CD4-positive, alpha-beta memory T cell (primary cell): Measurements from ENCODE around the gene UNC79. TPM values are rescaled to one million over a fixed set of nuclear protein-coding genes. Genes with fewer than 3 reads are reported as not detected.

Experiments
- CTCF ChIA-PET: fragments of 350-600 bp; sonication (Branson Sonifier 250); formaldehyde crosslinking; loops from one replicate; lab custom pipeline; 2021; ENCODE audit warnings: inconsistent platforms; ENCODE audit not compliant: partially characterized antibody; lab: Charles Lee
- POLR2A ChIA-PET: fragments of 350-600 bp; sonication (Branson Sonifier 250); formaldehyde crosslinking; loops from one replicate; lab custom pipeline; 2021; ENCODE audit not compliant: partially characterized antibody; lab: Charles Lee
- DNase-seq, 5 donors: peaks; one replicate each; pipeline versions ENCODE4 v3.0.0 to v3.0.0-alpha.2; 2020 to 2022; ENCODE audit warnings: mixed read lengths in 1 of 5
- H3K27ac ChIP-seq: one replicate; pipeline ENCODE4 v1.7.0; 2013; ENCODE audit warnings: low read depth, low read length
- H3K27me3 ChIP-seq: 2 replicates; pipeline ENCODE4 v1.7.0; 2013; ENCODE audit warnings: mild to moderate bottlenecking, low read length, moderate library complexity; ENCODE audit not compliant: insufficient read depth
- H3K36me3 ChIP-seq: 2 replicates; pipeline ENCODE4 v1.7.0; 2013; ENCODE audit warnings: mild to moderate bottlenecking, low read length, moderate library complexity; ENCODE audit not compliant: insufficient read depth
- H3K4me1 ChIP-seq: 2 replicates; pipeline ENCODE4 v1.7.0; 2013; ENCODE audit warnings: mild to moderate bottlenecking, low read length, moderate library complexity; ENCODE audit not compliant: insufficient read depth
- H3K4me3 ChIP-seq, 2 donors: one replicate each; pipeline ENCODE4 v1.7.0; 2013; ENCODE audit warnings: low read length in 2 of 2, mild to moderate bottlenecking in 1 of 2
- H3K9me3 ChIP-seq, 2 donors: one replicate each; pipeline ENCODE4 v1.7.0; 2013; ENCODE audit warnings: low read length in 2 of 2, control low read depth in 1 of 2; ENCODE audit not compliant: control insufficient read depth in 1 of 2
- H3K27ac Mint-ChIP-seq, 7 donors: one replicate each; pipeline ENCODE4 v1.8.0; 2020 to 2021; ENCODE audit warnings: mixed read lengths in 7 of 7, mild to moderate bottlenecking in 6 of 7, inconsistent platforms in 3 of 7, moderate library complexity in 3 of 7
- H3K27me3 Mint-ChIP-seq, 2 donors: one replicate each; pipeline ENCODE4 v1.8.0; 2020 to 2021; ENCODE audit warnings: mixed read lengths in 2 of 2
- H3K36me3 Mint-ChIP-seq, 2 donors: one replicate each; pipeline ENCODE4 v1.8.0; 2020 to 2021; ENCODE audit warnings: mixed read lengths in 2 of 2, inconsistent platforms in 1 of 2, mild to moderate bottlenecking in 1 of 2
- H3K4me1 Mint-ChIP-seq, 4 donors: one replicate each; pipeline ENCODE4 v1.8.0; 2020 to 2021; ENCODE audit warnings: mixed read lengths in 4 of 4, mild to moderate bottlenecking in 1 of 4
- H3K4me3 Mint-ChIP-seq, 8 donors: one replicate each; pipeline ENCODE4 v1.8.0; 2020 to 2021; ENCODE audit warnings: mixed read lengths in 8 of 8, mild to moderate bottlenecking in 7 of 8, moderate library complexity in 6 of 8, inconsistent platforms in 3 of 8
- H3K9me3 Mint-ChIP-seq, 8 donors: one replicate each; pipeline ENCODE4 v1.8.0; 2020 to 2021; ENCODE audit warnings: mixed read lengths in 8 of 8, mild to moderate bottlenecking in 5 of 8, inconsistent platforms in 3 of 8, moderate library complexity in 1 of 8
- intact Hi-C: fragments of 100-400 bp; cut with micrococcal nuclease; formaldehyde crosslinking; loops from one replicate; pipeline ENCODE4 v1.15.1; 2023
- polyA plus RNA-seq, 2 donors: library from polyadenylated mRNA; unstranded; fragments of 300-500 nt; fragmentation: Illumina TruSeq; gene quantifications; one replicate each; pipeline ENCODE4 v1.2.3, GENCODE V29; 2021
- total RNA-seq, 2 experiments: library from RNA; stranded (reverse); gene quantifications; one replicate each; pipeline ENCODE4 v1.2.3, GENCODE V29; 2021

The UNC79 gene
- total and polyA plus RNA-seq, 4 experiments from 2014 or later = 0.03 to 0.06 TPM; not detected in 2

DNA sequence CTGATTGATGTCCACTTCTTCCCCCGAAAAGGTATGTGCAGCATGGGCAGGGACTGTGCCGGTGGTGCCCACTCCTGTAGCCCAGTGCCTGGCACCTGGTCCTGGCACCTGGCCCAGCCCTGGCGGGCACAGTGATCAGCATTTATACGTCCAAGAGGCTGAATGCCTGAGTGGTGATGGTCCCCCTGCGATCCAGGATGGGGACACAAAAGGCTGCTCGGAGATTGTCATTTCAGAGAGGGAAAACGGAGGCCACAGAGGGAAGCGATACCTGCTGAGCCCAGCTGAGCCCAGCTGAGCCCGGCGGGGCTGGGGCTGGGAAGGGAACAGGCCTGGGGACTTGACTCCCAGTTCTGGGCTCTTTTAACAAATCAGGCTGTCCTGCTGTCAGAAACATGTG is 301.8 kb downstream of the UNC79 start:
- POLR2A ChIA-PET = no interaction called here
- H3K4me3 Mint-ChIP-seq = no peak overlapping the region
- peaks cover 2 to 9% of the 10 kb centered on the region in 2 donors for H3K27me3 Mint-ChIP-seq
- H3K36me3 Mint-ChIP-seq = no peaks in the 10 kb centered on the region
- H3K4me1 Mint-ChIP-seq = no peaks in the 10 kb centered on the region
- no peaks in the 10 kb centered on the region for H3K9me3 ChIP-seq
- no peak overlapping the region for H3K27ac Mint-ChIP-seq
- H3K4me1 ChIP-seq = no peaks in the 10 kb centered on the region
- CTCF ChIA-PET = no interaction called here
- no peak overlapping the region for H3K27ac ChIP-seq
- no peaks in the 10 kb centered on the region for H3K27me3 ChIP-seq
- intact Hi-C loops = no loop called here
- H3K36me3 ChIP-seq = no peaks in the 10 kb centered on the region
- no peak for DNase-seq
- no peak overlapping the region for H3K4me3 ChIP-seq
- H3K9me3 Mint-ChIP-seq = no peaks in the 10 kb centered on the region

DNA sequence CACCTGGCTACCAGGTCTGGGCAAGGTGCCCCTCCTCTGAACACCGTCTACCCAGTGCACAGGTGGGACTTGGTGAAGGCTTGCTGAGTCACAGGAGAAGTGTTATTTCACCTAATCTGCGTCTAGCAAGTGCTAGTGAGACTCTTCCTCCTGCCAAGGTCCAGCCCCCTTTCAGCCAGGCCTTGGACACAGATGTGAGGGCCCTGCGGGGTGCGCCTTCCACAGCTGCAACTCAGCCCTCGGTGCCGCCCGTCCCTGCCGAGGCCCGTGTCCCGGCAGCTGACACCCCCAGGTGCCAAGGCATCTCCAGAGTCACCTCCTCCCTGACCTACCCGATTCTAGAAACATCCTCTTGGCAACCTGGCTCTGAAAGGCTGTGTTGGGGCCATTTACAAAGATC is 302.5 kb downstream of the UNC79 start:
- no peak overlapping the region for H3K27ac Mint-ChIP-seq
- H3K27me3 Mint-ChIP-seq = peaks cover 2 to 9% of the 10 kb centered on the region in 2 donors
- CTCF ChIA-PET = no interaction called here
- H3K4me1 ChIP-seq = no peaks in the 10 kb centered on the region
- no peak overlapping the region for H3K4me3 Mint-ChIP-seq
- DNase-seq = no peak
- H3K27me3 ChIP-seq = no peaks in the 10 kb centered on the region
- H3K36me3 Mint-ChIP-seq = no peaks in the 10 kb centered on the region
- no peaks in the 10 kb centered on the region for H3K9me3 Mint-ChIP-seq
- H3K9me3 ChIP-seq = no peaks in the 10 kb centered on the region
- POLR2A ChIA-PET = no interaction called here
- H3K27ac ChIP-seq = no peak overlapping the region
- H3K36me3 ChIP-seq = no peaks in the 10 kb centered on the region
- no peak overlapping the region for H3K4me3 ChIP-seq
- intact Hi-C loops = no loop called here
- no peaks in the 10 kb centered on the region for H3K4me1 Mint-ChIP-seq

DNA sequence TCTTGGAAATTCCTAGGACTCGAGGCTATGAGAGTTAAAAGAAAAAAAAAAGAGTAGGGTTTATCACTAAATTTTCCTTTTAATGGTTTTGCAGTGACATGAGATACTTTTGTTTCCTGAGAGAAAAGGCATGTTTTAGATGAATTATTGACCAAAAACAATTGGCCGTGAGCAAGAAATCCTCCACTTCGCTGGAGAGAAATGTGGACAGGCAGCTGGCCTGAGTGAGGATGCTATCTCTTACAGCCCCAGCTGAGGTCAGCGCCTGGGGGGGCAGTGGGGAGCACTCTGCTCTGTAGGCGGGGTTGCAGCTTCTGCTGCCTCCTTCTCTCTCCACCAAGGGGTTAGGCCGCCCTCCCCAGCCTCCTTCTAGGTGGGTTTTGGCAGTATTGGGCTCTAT is 302.9 kb downstream of the UNC79 start:
- intact Hi-C loops = no loop called here
- ChIA-PET POLR2A (no interaction called here), CTCF (no interaction called here)
- Mint-ChIP-seq H3K9me3 (no peaks in the 10 kb centered on the region), H3K36me3 (no peaks in the 10 kb centered on the region), H3K4me1 (no peaks in the 10 kb centered on the region), H3K4me3 (no peak overlapping the region), H3K27me3 (peaks cover 2 to 13% of the 10 kb centered on the region in 2 donors), H3K27ac (no peak overlapping the region)
- DNase-seq = no peak
- no peaks in the 10 kb centered on the region for H3K27me3 ChIP-seq
- no peaks in the 10 kb centered on the region for H3K36me3 ChIP-seq
- H3K4me3 ChIP-seq = no peak overlapping the region
- H3K4me1 ChIP-seq = no peaks in the 10 kb centered on the region
- no peaks in the 10 kb centered on the region for H3K9me3 ChIP-seq
- no peak overlapping the region for H3K27ac ChIP-seq

DNA sequence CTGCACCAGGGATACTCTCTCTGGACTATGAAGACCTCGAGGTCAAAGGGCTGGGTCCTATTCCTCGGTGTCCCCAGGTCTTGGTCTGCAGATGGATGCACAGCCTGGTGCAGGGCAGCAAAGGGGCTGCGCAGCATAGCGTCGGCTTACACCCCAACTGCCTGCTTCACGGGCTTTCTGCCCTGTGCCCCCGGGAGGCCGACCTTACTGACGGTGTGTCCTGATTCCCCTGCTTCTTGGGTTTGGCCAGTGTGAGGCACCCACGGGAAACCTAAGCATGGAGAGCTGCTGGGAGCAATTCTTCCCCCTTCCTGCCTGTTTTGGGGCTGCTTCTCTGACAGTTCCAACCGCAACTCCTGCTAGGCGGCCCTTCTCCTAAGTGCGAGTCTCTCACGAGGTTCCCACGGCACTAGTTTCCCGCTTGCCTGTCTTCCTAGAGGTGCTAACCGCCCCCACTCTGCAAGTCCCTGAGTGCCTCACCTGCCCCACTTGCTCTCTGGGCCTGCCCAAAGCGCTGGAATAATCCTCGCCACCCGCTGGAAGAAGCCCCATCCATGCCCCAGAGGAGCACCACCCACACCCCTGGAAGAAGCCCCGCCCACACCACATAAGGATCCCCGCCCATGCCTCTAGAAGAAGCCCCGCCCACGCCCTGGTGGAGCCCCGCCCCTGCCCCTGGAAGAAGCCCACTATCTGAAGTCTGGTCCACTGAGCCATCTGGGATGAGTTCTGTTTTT is 303.5 kb downstream of the UNC79 start:
- Mint-ChIP-seq H3K4me1 (no peaks in the 10 kb centered on the region), H3K9me3 (no peaks in the 10 kb centered on the region), H3K36me3 (no peaks in the 10 kb centered on the region), H3K27me3 (peaks cover 2 to 12% of the 10 kb centered on the region in 2 donors), H3K27ac (no peak overlapping the region), H3K4me3 (no peak overlapping the region)
- intact Hi-C loops = no loop called here
- Histone ChIP-seq H3K4me3 (no peak overlapping the region), H3K27ac (no peak overlapping the region), H3K36me3 (no peaks in the 10 kb centered on the region), H3K27me3 (no peaks in the 10 kb centered on the region), H3K9me3 (no peaks in the 10 kb centered on the region), H3K4me1 (no peaks in the 10 kb centered on the region)
- DNase-seq = no peak
- CTCF ChIA-PET = no interaction called here
- POLR2A ChIA-PET = no interaction called here

DNA sequence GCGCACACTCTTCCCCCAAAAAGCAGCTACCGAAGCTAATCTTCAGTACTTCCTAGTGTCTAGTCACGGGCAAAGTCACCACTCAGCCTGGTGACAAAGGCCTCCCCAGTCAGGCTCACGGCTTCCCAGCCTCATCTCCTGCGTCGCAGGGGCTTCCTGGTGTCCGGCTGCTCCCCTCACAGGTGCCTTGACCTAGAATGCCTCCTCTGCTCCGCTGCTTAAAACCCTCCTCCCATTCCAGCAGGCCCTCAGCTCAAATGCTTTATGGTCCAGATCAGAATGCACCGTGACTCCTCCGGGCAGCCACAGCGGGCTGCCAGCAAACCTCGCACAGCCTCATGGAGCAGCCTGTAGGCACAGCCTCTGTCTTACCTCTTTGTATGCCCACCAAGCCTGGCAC is 304.5 kb downstream of the UNC79 start:
- Histone ChIP-seq H3K9me3 (no peaks in the 10 kb centered on the region), H3K4me1 (no peaks in the 10 kb centered on the region), H3K27ac (no peak overlapping the region), H3K4me3 (no peak overlapping the region), H3K27me3 (no peaks in the 10 kb centered on the region), H3K36me3 (no peaks in the 10 kb centered on the region)
- ChIA-PET CTCF (no interaction called here), POLR2A (no interaction called here)
- DNase-seq = no peak
- Mint-ChIP-seq H3K27ac (peak overlapping the region in 1 of 7 donors; percentile 44), H3K9me3 (no peaks in the 10 kb centered on the region), H3K36me3 (no peaks in the 10 kb centered on the region), H3K4me3 (no peak overlapping the region), H3K4me1 (no peaks in the 10 kb centered on the region), H3K27me3 (peaks cover 2 to 12% of the 10 kb centered on the region in 2 donors)
- intact Hi-C loops = no loop called here

DNA sequence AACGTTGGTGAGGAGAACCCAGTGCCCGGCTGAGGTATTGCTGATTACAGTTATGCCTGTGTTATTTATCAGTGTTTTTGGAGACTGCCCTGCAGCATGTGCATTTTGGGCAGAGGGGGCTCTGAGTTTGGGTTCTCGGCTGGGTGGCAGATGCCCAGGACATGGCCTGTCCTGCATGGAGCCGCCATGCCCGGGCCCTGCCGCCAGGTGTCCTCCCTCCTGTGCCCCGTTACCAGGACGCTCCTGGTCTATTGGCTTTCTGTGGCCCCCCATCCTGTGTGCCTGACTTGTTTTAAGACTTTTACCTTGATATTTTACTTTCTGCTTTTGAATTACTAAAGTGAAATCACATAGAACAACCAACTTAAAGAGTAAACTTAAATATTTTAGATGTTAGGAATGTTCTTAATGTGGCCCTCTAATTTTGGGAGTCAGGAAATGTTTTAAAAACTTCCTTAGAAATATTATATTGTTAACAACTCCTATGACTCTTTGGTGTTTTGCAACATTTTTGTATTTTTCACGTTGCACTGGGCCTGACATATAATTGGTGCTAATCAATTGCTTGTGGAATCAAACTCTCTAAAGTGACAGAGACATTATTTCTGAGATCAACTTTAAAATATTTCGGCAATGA is 305.8 kb downstream of the UNC79 start:
- Histone ChIP-seq H3K36me3 (no peaks in the 10 kb centered on the region), H3K9me3 (no peaks in the 10 kb centered on the region), H3K4me1 (no peaks in the 10 kb centered on the region), H3K4me3 (no peak overlapping the region), H3K27ac (no peak overlapping the region), H3K27me3 (no peaks in the 10 kb centered on the region)
- ChIA-PET CTCF (no interaction called here), POLR2A (no interaction called here)
- peaks cover 2 to 12% of the 10 kb centered on the region in 2 donors for H3K27me3 Mint-ChIP-seq
- no peaks in the 10 kb centered on the region for H3K4me1 Mint-ChIP-seq
- intact Hi-C loops = no loop called here
- DNase-seq = no peak
- no peak overlapping the region for H3K4me3 Mint-ChIP-seq
- no peak overlapping the region for H3K27ac Mint-ChIP-seq
- H3K36me3 Mint-ChIP-seq = no peaks in the 10 kb centered on the region
- H3K9me3 Mint-ChIP-seq = no peaks in the 10 kb centered on the region

DNA sequence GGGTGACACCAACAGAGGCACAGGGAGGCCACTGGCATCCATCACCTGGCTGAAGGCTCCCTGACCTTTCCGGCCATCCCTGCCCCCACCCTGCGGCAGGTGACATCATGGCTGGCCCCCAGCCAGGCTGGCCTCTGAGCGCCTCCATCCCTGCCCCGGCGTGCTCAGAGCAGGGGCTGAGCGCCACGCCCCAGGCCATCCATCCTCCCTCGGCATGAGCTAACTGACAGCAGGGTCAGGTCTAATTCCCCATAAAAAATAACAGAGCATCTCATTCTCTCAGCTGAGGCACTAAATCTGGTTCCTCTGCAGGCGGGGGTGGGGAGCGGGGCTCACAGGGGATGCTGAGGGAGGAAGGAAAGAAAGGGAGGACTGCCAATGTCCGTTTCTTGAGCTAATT is 306.9 kb downstream of the UNC79 start:
- no peak for DNase-seq
- H3K27me3 Mint-ChIP-seq = peaks cover 2 to 12% of the 10 kb centered on the region in 2 donors
- H3K4me1 ChIP-seq = no peaks in the 10 kb centered on the region
- H3K4me1 Mint-ChIP-seq = no peaks in the 10 kb centered on the region
- H3K9me3 Mint-ChIP-seq = no peaks in the 10 kb centered on the region
- no peaks in the 10 kb centered on the region for H3K9me3 ChIP-seq
- H3K4me3 ChIP-seq = no peak overlapping the region
- H3K27ac ChIP-seq = no peak overlapping the region
- H3K36me3 ChIP-seq = no peaks in the 10 kb centered on the region
- no peaks in the 10 kb centered on the region for H3K36me3 Mint-ChIP-seq
- no peak overlapping the region for H3K27ac Mint-ChIP-seq
- ChIA-PET POLR2A (no interaction called here), CTCF (no interaction called here)
- intact Hi-C loops = no loop called here
- H3K27me3 ChIP-seq = no peaks in the 10 kb centered on the region
- no peak overlapping the region for H3K4me3 Mint-ChIP-seq
